Mesenchymal stem cell (in vitro differentiated cells and primary cell): ENCODE measurements around the gene DLST.

Experiments
- DNase-seq: peaks from one replicate; pipeline ENCODE4 v3.0.0-alpha.2; 2013
- H2AFZ ChIP-seq: one replicate; pipeline ENCODE4 v1.6.1; 2013; ENCODE audit warnings: low read depth, mild to moderate bottlenecking, control low read depth, inconsistent platforms, low read length, moderate library complexity
- H2AK5ac ChIP-seq: 2 replicates; pipeline ENCODE4 v1.6.1; 2013; ENCODE audit warnings: low read length, moderate library complexity, mild to moderate bottlenecking, inconsistent platforms; ENCODE audit not compliant: severe bottlenecking
- H2BK120ac ChIP-seq: one replicate; pipeline ENCODE4 v1.6.1; 2013; ENCODE audit warnings: low read depth, mild to moderate bottlenecking, inconsistent platforms, low read length, moderate library complexity
- H2BK12ac ChIP-seq, 2 experiments: one replicate each; pipeline ENCODE4 v1.6.1; 2013; ENCODE audit warnings: inconsistent platforms in 2 of 2, low read length in 2 of 2, mild to moderate bottlenecking in 2 of 2, moderate library complexity in 2 of 2, control low read depth in 1 of 2
- H2BK15ac ChIP-seq: one replicate; pipeline ENCODE4 v1.6.1; 2013; ENCODE audit warnings: mild to moderate bottlenecking, low read depth, inconsistent platforms; ENCODE audit not compliant: poor library complexity, severe bottlenecking
- H2BK5ac ChIP-seq: 2 replicates; pipeline ENCODE4 v1.6.1; 2013; ENCODE audit warnings: low read depth, mild to moderate bottlenecking, low read length, control low read depth, inconsistent platforms; ENCODE audit not compliant: poor library complexity, severe bottlenecking
- H3K14ac ChIP-seq, 2 experiments: one replicate each; pipeline ENCODE4 v1.6.1; 2013; ENCODE audit warnings: inconsistent platforms in 2 of 2, low read length in 2 of 2, control low read depth in 1 of 2, mild to moderate bottlenecking in 1 of 2, moderate library complexity in 1 of 2
- H3K18ac ChIP-seq, 2 experiments: one replicate each; pipeline ENCODE4 v1.6.1; 2013; ENCODE audit warnings: inconsistent platforms in 2 of 2, low read length in 2 of 2, control low read depth in 1 of 2, low read depth in 1 of 2, mild to moderate bottlenecking in 1 of 2
- H3K23ac ChIP-seq, 2 experiments: one replicate each; pipeline ENCODE4 v1.6.1; 2013; ENCODE audit warnings: inconsistent platforms in 2 of 2, low read length in 2 of 2, mild to moderate bottlenecking in 2 of 2, moderate library complexity in 2 of 2, control low read depth in 1 of 2
- H3K27ac ChIP-seq: 2 replicates; pipeline ENCODE4 v1.5.1; 2013; ENCODE audit warnings: mild to moderate bottlenecking, moderate library complexity, low read length, control low read depth, inconsistent platforms; ENCODE audit not compliant: poor library complexity, severe bottlenecking
- H3K27me3 ChIP-seq, 2 experiments: 2 replicates each; pipeline versions ENCODE4 v1.6.1 to v1.7.0; 2013; ENCODE audit warnings: low read length in 2 of 2, mild to moderate bottlenecking in 2 of 2, moderate library complexity in 2 of 2, control low read depth in 1 of 2, inconsistent platforms in 1 of 2; ENCODE audit not compliant: control insufficient read depth in 1 of 2, insufficient read depth in 1 of 2
- H3K36me3 ChIP-seq, 2 experiments: 2 replicates each; pipeline versions ENCODE4 v1.6.1 to v1.7.0; 2013; ENCODE audit warnings: low read length in 2 of 2, control low read depth in 1 of 2, inconsistent platforms in 1 of 2, low read depth in 1 of 2, mild to moderate bottlenecking in 1 of 2; ENCODE audit not compliant: insufficient read depth in 2 of 2, control insufficient read depth in 1 of 2
- H3K4ac ChIP-seq, 2 experiments: one replicate each; pipeline ENCODE4 v1.6.1; 2013; ENCODE audit warnings: inconsistent platforms in 2 of 2, low read length in 2 of 2, mild to moderate bottlenecking in 2 of 2, moderate library complexity in 2 of 2, control low read depth in 1 of 2, low read depth in 1 of 2
- H3K4me1 ChIP-seq: 2 replicates; pipeline ENCODE4 v1.6.1; 2013; ENCODE audit warnings: low read depth, low read length, control low read depth; ENCODE audit not compliant: control insufficient read depth, insufficient read depth
- H3K4me2 ChIP-seq: 2 replicates; pipeline ENCODE4 v1.6.1; 2013; ENCODE audit warnings: low read length, mild to moderate bottlenecking, inconsistent platforms; ENCODE audit not compliant: poor library complexity, severe bottlenecking
- H3K4me3 ChIP-seq, 2 experiments: 2 replicates each; pipeline versions ENCODE4 v1.5.1 to v1.7.0; 2013; ENCODE audit warnings: low read length in 2 of 2, mild to moderate bottlenecking in 2 of 2, control low read depth in 1 of 2, low read depth in 1 of 2; ENCODE audit not compliant: insufficient read depth in 1 of 2
- H3K79me1 ChIP-seq: replicated peaks from 2 replicates; pipeline ENCODE4 v1.6.1; 2013; ENCODE audit warnings: mild to moderate bottlenecking, control low read depth, low read length, inconsistent platforms; ENCODE audit not compliant: poor library complexity, severe bottlenecking
- H3K9ac ChIP-seq: 2 replicates; pipeline ENCODE4 v1.7.0; 2013; ENCODE audit warnings: mild to moderate bottlenecking, low read length, moderate library complexity
- H3K9me3 ChIP-seq: 2 replicates; pipeline ENCODE4 v1.7.0; 2013; ENCODE audit warnings: mild to moderate bottlenecking, low read length; ENCODE audit not compliant: control insufficient read depth
- H4K8ac ChIP-seq: one replicate; pipeline ENCODE4 v1.6.1; 2013; ENCODE audit warnings: inconsistent platforms, mild to moderate bottlenecking, low read length, moderate library complexity
- H4K91ac ChIP-seq: one replicate; pipeline ENCODE4 v1.6.1; 2013; ENCODE audit warnings: mild to moderate bottlenecking, low read length, inconsistent platforms
- WGBS: methylation state at CpG from one replicate; pipeline ENCODE4 v1.1.7; 2013; ENCODE audit warnings: mixed read lengths; 5-methylcytosine and 5-hydroxymethylcytosine counted together

The DLST gene

GRCh38 chr14:74875204-74875603 is 6.5 kb upstream of the DLST start:
- H3K4me3 ChIP-seq = no peak overlapping the region
- no peak overlapping the region for H2BK12ac ChIP-seq
- H3K4ac ChIP-seq = no peak overlapping the region
- no peaks in the 10 kb centered on the region for H3K4me1 ChIP-seq
- H3K18ac ChIP-seq = no peak overlapping the region
- no peaks in the 10 kb centered on the region for H3K36me3 ChIP-seq
- H2AK5ac ChIP-seq = no peak overlapping the region
- no peak overlapping the region for H3K27ac ChIP-seq
- H3K4me2 ChIP-seq = no peak overlapping the region
- H4K8ac ChIP-seq = no peak overlapping the region
- H3K23ac ChIP-seq = peak overlapping the region in 1 of 2 experiments; percentile 1
- no peak for DNase-seq
- no peak overlapping the region for H4K91ac ChIP-seq
- no peaks in the 10 kb centered on the region for H3K9me3 ChIP-seq
- 93% methylated on average over 5 of the region's 5 CpGs for WGBS
- H3K79me1 ChIP-seq = no peaks in the 10 kb centered on the region
- H3K14ac ChIP-seq = no peak overlapping the region
- no peak overlapping the region for H2BK5ac ChIP-seq
- no peak overlapping the region for H2BK120ac ChIP-seq
- H3K9ac ChIP-seq = no peak overlapping the region
- no peaks in the 10 kb centered on the region for H3K27me3 ChIP-seq
- no peak overlapping the region for H2BK15ac ChIP-seq
- H2AFZ ChIP-seq = no peak overlapping the region

DNA sequence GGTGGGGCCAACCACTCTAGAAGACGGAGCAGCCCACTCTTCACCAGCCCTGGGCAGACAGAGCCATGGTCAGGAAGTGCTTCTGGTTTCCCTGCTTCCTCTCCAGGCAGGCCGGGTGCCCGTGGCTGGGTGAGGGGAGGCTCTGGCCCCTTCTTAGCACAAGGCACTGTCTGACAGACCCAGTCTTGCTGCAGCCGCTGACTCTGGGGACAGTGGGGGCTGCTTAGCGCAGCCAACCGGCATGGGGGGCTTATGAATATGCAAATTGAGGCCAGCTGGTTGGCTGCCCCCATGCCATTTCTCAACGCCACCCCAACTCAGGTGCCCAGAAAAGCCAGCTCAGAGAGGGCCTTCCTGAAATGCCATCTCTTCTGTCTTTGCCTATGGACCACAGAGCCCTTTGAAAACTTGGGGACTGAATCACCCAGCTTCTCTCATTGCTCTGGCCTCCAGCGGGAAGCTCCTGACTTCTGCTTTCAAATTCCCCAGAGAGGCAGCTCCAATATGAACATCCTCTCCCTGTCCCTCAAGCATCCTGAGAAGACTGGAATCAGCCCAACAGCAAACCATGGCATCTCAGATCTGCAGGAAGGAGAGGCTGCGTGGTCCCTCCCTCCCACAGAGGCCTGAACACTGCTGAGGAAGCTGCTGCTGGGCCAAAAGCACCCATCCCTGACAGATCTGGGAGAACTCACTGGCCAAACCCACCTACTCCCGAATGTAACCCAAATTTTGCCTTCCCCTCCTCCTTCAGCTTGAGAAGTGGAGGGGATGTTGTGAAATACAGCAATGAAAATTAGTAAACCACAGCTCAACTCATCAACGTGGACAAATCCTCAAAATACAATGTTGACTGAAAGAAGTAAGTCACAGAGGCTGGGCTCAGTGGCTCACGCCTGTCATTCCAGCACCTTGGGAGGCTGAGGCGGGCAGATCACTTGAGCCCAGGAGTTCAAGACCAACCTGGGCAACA is 5.5 kb upstream of the DLST start, which contains the start of gene PROX2:
Gene PROX2, minus strand, starts transcription at position 205 of the 973 bp plus-strand sequence. CDS start 12,311 bp downstream, outside the sequence.
- H3K9me3 ChIP-seq = no peaks in the 10 kb centered on the region
- no peaks in the 10 kb centered on the region for H3K36me3 ChIP-seq
- H3K79me1 ChIP-seq = no peaks in the 10 kb centered on the region
- no peak within 1 kb of the TSS for H2BK15ac ChIP-seq
- no peak within 1 kb of the TSS for H2AFZ ChIP-seq
- WGBS = 59% methylated on average over 12 of the region's 13 CpGs
- no peak within 1 kb of the TSS for H3K27ac ChIP-seq
- no peak within 1 kb of the TSS for H3K18ac ChIP-seq
- H2BK5ac ChIP-seq = no peak within 1 kb of the TSS
- H3K4me1 ChIP-seq = peaks cover 1% of the 10 kb centered on the region
- no peak for DNase-seq
- peak within 1 kb of the TSS in 1 of 2 experiments; percentile 1 for H3K23ac ChIP-seq
- H3K4me3 ChIP-seq = no peak within 1 kb of the TSS
- H4K8ac ChIP-seq = no peak within 1 kb of the TSS
- no peak within 1 kb of the TSS for H2BK12ac ChIP-seq
- no peak within 1 kb of the TSS for H3K14ac ChIP-seq
- peak within 1 kb of the TSS in 1 of 2 experiments; percentile 13 for H3K4ac ChIP-seq
- H2AK5ac ChIP-seq = no peak within 1 kb of the TSS
- no peak within 1 kb of the TSS for H2BK120ac ChIP-seq
- H3K27me3 ChIP-seq = no peaks in the 10 kb centered on the region
- H3K4me2 ChIP-seq = no peak within 1 kb of the TSS
- H4K91ac ChIP-seq = no peak within 1 kb of the TSS
- no peak within 1 kb of the TSS for H3K9ac ChIP-seq

DNA sequence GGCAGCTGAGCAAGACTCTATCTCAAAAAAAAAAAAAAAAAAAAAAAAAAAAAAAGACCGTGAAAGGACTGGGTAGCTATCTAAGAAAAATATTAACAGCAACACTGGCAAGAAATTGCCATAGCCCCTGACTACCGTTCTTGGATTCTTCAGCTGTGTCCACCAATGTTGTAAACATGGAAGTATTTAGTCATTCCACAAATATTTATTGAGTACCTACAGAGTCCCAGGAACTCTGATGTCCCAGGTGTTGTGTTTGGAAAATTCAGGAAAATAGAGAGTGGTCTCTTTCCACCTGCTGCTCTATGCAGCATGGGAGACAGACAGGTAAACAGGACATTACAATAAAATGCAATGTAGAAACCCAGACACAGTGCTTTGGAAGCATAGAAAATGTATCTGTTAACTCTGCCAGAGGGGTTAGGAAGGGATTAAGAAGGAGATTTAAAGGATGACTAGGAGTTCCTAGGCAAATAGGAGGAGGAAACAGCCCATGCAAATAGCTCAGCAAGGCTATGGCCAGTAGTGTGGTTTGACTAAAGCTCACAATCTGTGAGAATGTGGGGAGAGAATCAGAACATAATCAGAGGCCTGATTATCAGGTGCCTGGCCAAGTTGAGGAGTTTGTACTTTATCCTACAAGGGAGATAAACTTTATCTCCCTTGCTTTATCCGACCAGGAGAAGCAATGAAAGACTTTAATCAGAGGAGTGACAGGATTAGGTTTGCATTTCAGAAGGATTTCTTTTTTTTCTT is 2.1 kb upstream of the DLST start:
- no peak overlapping the region for H3K18ac ChIP-seq

More for the DNA sequence above, 2.1 kb upstream of the DLST start:
- Histone ChIP-seq H2BK15ac (no peak overlapping the region), H3K4me1 (peaks cover 4% of the 10 kb centered on the region), H4K91ac (no peak overlapping the region), H4K8ac (no peak overlapping the region), H3K79me1 (no peaks in the 10 kb centered on the region), H2AK5ac (no peak overlapping the region), H2BK5ac (no peak overlapping the region), H2AFZ (no peak overlapping the region), H3K14ac (no peak overlapping the region), H3K36me3 (peaks cover 5 to 11% of the 10 kb centered on the region in 2 experiments), H3K9me3 (no peaks in the 10 kb centered on the region), H3K4me3 (no peak overlapping the region), H2BK12ac (no peak overlapping the region), H3K23ac (no peak overlapping the region), H3K4me2 (no peak overlapping the region), H3K4ac (no peak overlapping the region), H3K27ac (no peak overlapping the region), H2BK120ac (no peak overlapping the region), H3K27me3 (no peaks in the 10 kb centered on the region), H3K9ac (no peak overlapping the region)
- peak; percentile 23 for DNase-seq
- WGBS = no CpG with 5 or more reads among the region's 3 CpGs
